ENCODE results near the gene MAGOHB. TPM values are rescaled to one million over a fixed set of nuclear protein-coding genes. Genes with fewer than 3 reads are reported as not detected.
"Not testable (repeated sequence)": the region's sequence is repeated elsewhere in the genome, so short reads cannot be mapped to it uniquely, and the experiment has no call there.

The MAGOHB gene
- total RNA-seq, 1 donor from 2014 or later, result 28.8 TPM

DNA sequence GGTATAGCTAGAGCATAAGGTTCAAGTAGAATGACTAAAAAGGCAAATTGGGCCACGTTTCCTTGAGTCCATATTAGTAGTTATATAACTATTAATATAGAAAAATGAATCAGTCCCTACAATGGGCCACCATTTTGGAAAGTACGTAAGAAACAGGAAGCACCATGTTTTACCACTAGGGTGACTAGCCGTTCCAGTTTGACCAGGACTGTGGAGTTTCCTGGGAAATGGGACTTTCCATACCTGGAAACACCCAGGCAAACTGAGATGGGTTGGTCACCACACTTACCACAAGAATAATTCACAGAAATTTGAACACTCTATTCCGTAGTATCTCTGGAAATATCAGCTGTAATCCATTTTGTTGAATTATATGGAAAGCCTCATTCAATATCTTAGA lies 2.1 kb upstream of the MAGOHB start:
- Mint-ChIP-seq H3K27me3 (peaks cover 18% of the 10 kb centered on the region), H3K9me3 (no peaks in the 10 kb centered on the region), H3K27ac (no peak overlapping the region), H3K36me3 (ENCODE audit: low read depth) (peaks cover 16% of the 10 kb centered on the region), H3K4me3 (peak overlapping the region; percentile 20), H3K4me1 (peaks cover 29% of the 10 kb centered on the region)
- ChIA-PET CTCF (no interaction called here), POLR2A (no interaction called here)
- ATAC-seq (ENCODE audit: low read depth), result no peak
- intact Hi-C loops (cut with micrococcal nuclease), result no loop called here
- TF ChIP-seq, protein P1, sequence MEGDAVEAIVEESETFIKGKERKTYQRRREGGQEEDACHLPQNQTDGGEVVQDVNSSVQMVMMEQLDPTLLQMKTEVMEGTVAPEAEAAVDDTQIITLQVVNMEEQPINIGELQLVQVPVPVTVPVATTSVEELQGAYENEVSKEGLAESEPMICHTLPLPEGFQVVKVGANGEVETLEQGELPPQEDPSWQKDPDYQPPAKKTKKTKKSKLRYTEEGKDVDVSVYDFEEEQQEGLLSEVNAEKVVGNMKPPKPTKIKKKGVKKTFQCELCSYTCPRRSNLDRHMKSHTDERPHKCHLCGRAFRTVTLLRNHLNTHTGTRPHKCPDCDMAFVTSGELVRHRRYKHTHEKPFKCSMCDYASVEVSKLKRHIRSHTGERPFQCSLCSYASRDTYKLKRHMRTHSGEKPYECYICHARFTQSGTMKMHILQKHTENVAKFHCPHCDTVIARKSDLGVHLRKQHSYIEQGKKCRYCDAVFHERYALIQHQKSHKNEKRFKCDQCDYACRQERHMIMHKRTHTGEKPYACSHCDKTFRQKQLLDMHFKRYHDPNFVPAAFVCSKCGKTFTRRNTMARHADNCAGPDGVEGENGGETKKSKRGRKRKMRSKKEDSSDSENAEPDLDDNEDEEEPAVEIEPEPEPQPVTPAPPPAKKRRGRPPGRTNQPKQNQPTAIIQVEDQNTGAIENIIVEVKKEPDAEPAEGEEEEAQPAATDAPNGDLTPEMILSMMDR (IDR thresholded peaks at IDR 0.05), result no peak
- no peak for DNase-seq

DNA sequence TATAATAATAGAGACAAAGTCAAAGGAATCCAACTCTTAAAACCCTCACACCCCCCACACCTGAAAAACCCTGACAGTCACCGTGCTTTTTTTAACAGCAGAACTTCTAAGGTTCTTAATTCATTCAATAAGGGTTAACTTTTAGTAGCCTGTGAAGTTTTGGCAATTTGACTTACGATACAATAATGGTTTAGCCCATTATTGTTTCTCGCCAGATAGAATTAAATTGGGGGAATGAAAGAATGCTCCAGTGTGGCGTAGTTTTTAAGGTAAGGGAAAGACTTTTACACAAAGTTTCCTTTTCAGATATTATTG lies 604 bp upstream of the MAGOHB start:
- H3K4me3 Mint-ChIP-seq, result peak overlapping the region; percentile 100
- H3K27ac Mint-ChIP-seq, result peak overlapping the region; percentile 100
- peaks cover 9% of the 10 kb centered on the region for H3K27me3 Mint-ChIP-seq
- CTCF ChIA-PET, result interaction anchor here (1.6 kb wide), 1 partner anchor 136 kb away, joined by 4 read pairs; no protein-coding TSS in a partner anchor
- peaks cover 27% of the 10 kb centered on the region for H3K36me3 Mint-ChIP-seq (ENCODE audit: low read depth)
- intact Hi-C loops (cut with micrococcal nuclease), result loop anchor here (5.0 kb wide), 2 partner anchors 747 to 873 kb away; partner anchors contain the start of gene CLEC2B
- POLR2A ChIA-PET, result interaction anchor here (0.7 to 1.0 kb wide), 3 partner anchors 29 to 558 kb away, joined by 3 read pairs; no protein-coding TSS in a partner anchor
- peaks cover 29% of the 10 kb centered on the region for H3K4me1 Mint-ChIP-seq
- ATAC-seq (ENCODE audit: low read depth), result peak; percentile 29
- H3K9me3 Mint-ChIP-seq, result no peaks in the 10 kb centered on the region
- DNase-seq, result no peak
- TF ChIP-seq, protein P1 (IDR thresholded peaks at IDR 0.05), result no peak

- ATAC-seq (ENCODE audit: low read depth) (peak; percentile 4), DNase-seq (no peak)
- Mint-ChIP-seq H3K9me3 (no peaks in the 10 kb centered on the region), H3K27ac (peak overlapping the region; percentile 100), H3K4me3 (peak overlapping the region; percentile 100), H3K36me3 (ENCODE audit: low read depth) (peaks cover 34% of the 10 kb centered on the region), H3K27me3 (peaks cover 5% of the 10 kb centered on the region), H3K4me1 (peaks cover 29% of the 10 kb centered on the region)
- ChIA-PET POLR2A (interaction anchor here (1.1 kb wide), 1 partner anchor 417 kb away, joined by 5 read pairs; no protein-coding TSS in a partner anchor), CTCF (interaction anchor here (1.6 kb wide), 1 partner anchor 137 kb away, joined by 4 read pairs; no protein-coding TSS in a partner anchor)
- intact Hi-C loops (cut with micrococcal nuclease), result loop anchor here (1.0 to 5.0 kb wide), 9 partner anchors 109 to 1744 kb away; partner anchors contain the start of genes BORCS5, CLEC2B, GABARAPL1 and SMIM10L1
- TF ChIP-seq, protein P1 (IDR thresholded peaks at IDR 0.05), result no peak
These were observed 443 bp downstream of the MAGOHB start for GRCh38 chr12:10612984-10613348.

- peaks cover 43% of the 10 kb centered on the region for H3K36me3 Mint-ChIP-seq (ENCODE audit: low read depth)
- intact Hi-C loops (cut with micrococcal nuclease), result loop anchor here (2.0 to 5.0 kb wide), 3 partner anchors 745 to 1745 kb away; partner anchors contain the start of genes BORCS5 and CLEC2B
- ChIA-PET CTCF (no interaction called here), POLR2A (interaction anchor here (0.5 kb wide), 1 partner anchor 1937 kb away, joined by 8 read pairs; no protein-coding TSS in a partner anchor)
- H3K4me3 Mint-ChIP-seq, result peak overlapping the region; percentile 100
- ATAC-seq (ENCODE audit: low read depth) (no peak), DNase-seq (no peak)
- H3K27ac Mint-ChIP-seq, result peak overlapping the region; percentile 100
- H3K9me3 Mint-ChIP-seq, result no peaks in the 10 kb centered on the region
- TF ChIP-seq, protein P1 (IDR thresholded peaks at IDR 0.05), result no peak
- peaks cover 29% of the 10 kb centered on the region for H3K4me1 Mint-ChIP-seq
- H3K27me3 Mint-ChIP-seq, result peaks cover 3% of the 10 kb centered on the region
These were observed 1.3 kb downstream of the MAGOHB start for GRCh38 chr12:10612110-10612509.

DNA sequence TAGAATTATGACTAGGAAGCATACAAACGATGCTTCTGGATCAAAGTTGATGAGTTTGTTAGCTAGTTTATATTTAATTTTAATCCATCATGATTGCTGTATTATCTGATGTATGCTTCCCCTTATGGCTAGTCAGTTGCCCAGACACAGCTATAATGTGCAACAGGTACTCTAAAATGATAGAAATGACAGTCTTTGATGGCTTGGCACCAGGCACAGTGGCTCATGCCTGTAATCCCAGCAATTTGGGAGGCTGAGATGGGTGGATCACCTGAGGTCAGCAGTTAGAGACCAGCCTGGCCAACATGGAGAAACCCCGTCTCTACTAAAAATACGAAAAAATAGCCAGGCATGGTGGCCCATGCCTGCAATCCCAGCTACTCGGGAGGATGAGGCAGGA lies 2.2 kb downstream of the MAGOHB start:
- CTCF ChIA-PET; H3K4me3 Mint-ChIP-seq; H3K27me3 Mint-ChIP-seq; H3K27ac Mint-ChIP-seq; POLR2A ChIA-PET; ATAC-seq (ENCODE audit: low read depth); DNase-seq; H3K9me3 Mint-ChIP-seq: not testable (repeated sequence)
- Mint-ChIP-seq H3K4me1 (peaks cover 29% of the 10 kb centered on the region), H3K36me3 (ENCODE audit: low read depth) (peaks cover 48% of the 10 kb centered on the region)
- intact Hi-C loops (cut with micrococcal nuclease), result loop anchor here (5.0 kb wide), 2 partner anchors 744 to 876 kb away; partner anchors contain the start of gene CLEC2B
